Breast epithelium (tissue), 3 donors: ENCODE results near the gene STXBP1.

Source experiments
- CTCF ChIP-seq, 3 donors: fragments of 450-650 bp; IDR thresholded peaks; one replicate each; pipeline ENCODE4 v1.5.1; 2016 to 2017; ENCODE audit warnings: antibody characterized with exemption in 3 of 3, mild to moderate bottlenecking in 3 of 3, moderate library complexity in 3 of 3
- POLR2A ChIP-seq: fragments of 450-650 bp; IDR thresholded peaks from one replicate; pipeline ENCODE4 v1.6.1; 2016; ENCODE audit warnings: antibody characterized with exemption, mild to moderate bottlenecking, moderate library complexity
- POLR2AphosphoS5 ChIP-seq, 3 donors: sonication (generic); formaldehyde crosslinking; IDR thresholded peaks; one replicate each; pipeline ENCODE4 v1.6.1; 2017; ENCODE audit warnings: antibody characterized with exemption in 3 of 3

GRCh38 chr9:127667127-127667844 is 55.2 kb downstream of the STXBP1 start:
- TF ChIP-seq CTCF (IDR thresholded peaks at IDR 0.05) (no peak), POLR2A (no peak), POLR2AphosphoS5 (IDR thresholded peaks at IDR 0.05) (no peak)
